Smooth muscle cell of the pulmonary artery (primary cell): ENCODE measurements around the gene MISP3. TPM values are rescaled to one million over a fixed set of nuclear protein-coding genes. Genes with fewer than 3 reads are reported as not detected.

Experiments
- total RNA-seq: library from RNA; depleted of rRNA; stranded (reverse); fragments of >200 nt; gene quantifications from 2 replicates; pipeline ENCODE4 v1.2.3, GENCODE V29; 2014

The MISP3 gene
- total RNA-seq: 0.89 and 1.6 TPM in 2 replicates

GRCh38 chr19:14072535-14073260 lies at the start of gene MISP3:
MISP3 (plus strand) TSS chr19:14072786; CDS start chr19:14073310, 524 bp downstream.

DNA sequence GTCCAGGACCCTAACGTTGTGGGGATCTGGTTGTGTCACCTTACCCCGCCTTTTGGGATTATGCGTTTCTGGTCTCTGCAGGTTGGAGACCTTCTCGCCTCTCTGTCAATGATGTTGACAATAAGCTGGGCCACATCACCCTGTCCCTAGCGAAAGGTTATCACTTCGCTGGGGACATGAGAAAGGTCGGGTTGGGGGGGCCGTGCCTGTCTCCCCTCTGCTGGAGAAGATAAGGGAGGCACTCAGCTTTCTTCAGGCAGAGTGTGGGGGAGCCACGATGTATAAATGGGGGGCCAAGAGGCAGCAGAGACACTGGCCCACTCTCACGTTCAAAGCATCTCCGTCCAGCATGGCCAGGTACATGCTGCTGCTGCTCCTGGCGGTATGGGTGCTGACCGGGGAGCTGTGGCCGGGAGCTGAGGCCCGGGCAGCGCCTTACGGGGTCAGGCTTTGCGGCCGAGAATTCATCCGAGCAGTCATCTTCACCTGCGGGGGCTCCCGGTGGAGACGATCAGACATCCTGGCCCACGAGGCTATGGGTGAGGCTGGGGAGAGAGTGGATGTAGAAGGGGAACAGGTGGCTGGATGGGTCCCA lies 44.6 kb upstream of the MISP3 start, which contains the start of gene RLN3:
Gene RLN3, plus strand, starts transcription at position 293 of the 595 bp plus-strand sequence. Its CDS starts 57 bp downstream, at position 350.

DNA sequence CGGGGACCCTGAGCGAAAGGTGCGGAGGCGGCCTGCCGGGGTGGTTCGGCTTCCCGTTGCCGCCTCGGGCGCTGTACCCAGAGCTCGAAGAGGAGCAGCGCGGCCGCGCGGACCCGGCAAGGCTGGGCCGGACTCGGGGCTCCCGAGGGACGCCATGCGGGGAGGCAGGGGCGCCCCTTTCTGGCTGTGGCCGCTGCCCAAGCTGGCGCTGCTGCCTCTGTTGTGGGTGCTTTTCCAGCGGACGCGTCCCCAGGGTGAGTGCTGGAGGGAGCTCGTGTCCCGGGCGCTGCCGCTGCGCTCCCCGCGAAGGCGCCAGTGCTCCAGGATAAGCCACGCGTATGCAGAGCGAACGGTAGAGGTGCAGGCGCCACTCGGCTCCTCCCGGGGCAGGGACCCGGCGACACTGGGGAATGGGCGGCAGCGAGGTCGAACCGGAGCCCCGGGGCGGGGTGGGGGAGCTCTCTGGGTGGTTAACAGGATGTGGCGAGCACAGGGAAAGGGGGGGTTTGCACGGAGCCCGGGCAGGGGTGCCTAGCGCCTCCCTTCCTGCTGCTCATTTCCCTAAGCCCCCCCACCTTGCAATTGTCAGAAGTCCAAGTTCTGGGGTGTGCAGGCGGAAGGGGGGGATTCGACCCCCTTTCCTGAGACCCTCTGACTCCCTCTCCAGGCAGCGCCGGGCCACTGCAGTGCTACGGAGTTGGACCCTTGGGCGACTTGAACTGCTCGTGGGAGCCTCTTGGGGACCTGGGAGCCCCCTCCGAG lies 40.7 kb upstream of the MISP3 start, which contains the start of gene IL27RA:
Gene IL27RA, plus strand, starts transcription at position 44 of the 762 bp plus-strand sequence. Its CDS starts 111 bp downstream, at position 155.

DNA sequence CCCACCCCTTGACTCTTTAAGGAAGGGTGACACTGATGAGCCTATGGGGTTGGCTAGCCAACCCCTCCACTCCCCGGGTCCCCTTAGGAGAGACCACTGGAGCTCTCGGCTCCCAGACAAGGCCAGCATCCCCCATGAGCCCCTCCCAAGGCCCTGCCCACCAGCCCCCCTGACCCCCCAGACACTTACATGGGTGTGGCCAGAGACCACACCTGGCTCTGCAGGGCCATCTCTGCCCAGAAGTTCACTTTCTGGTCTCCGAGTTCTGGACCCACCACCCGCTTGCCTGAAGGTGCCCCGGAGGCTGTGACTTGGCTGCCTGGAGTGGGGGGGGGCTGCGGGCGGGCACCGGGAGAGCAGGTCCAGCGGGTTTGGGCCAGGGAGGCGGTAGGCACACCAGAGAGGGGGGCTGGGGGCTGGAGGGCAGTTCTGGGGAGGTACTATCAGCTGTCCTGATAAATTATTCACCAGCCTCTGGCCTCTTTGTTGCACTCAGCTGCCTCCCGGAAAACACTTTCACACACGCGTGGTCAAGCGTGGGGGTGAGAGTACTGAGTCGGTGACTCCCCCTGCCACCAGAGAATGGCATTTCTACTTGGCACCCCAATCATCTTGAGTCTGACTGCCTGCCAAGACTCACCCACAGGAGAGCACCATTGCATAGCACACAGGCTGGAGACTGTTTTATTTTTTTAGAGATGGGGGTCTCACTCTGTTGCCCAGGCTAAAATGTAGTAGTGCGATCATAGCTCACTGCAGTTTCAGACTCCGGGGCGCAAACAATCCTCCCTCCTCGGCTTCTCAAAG lies 10.6 kb upstream of the MISP3 start, which contains the start of gene PALM3:
Gene PALM3, minus strand, starts transcription at position 326 of the 807 bp plus-strand sequence. Its CDS starts 96 bp downstream, at position 230.

GRCh38 chr19:14085309-14085995 lies 12.9 kb downstream of the MISP3 start, which contains the start of gene C19orf67:
C19orf67 (minus strand) TSS chr19:14085783; CDS start chr19:14085627, 156 bp downstream.

GRCh38 chr19:14090509-14091080 lies 18.0 kb downstream of the MISP3 start, which contains the start of gene SAMD1:
SAMD1 (minus strand) TSS chr19:14090751.

DNA sequence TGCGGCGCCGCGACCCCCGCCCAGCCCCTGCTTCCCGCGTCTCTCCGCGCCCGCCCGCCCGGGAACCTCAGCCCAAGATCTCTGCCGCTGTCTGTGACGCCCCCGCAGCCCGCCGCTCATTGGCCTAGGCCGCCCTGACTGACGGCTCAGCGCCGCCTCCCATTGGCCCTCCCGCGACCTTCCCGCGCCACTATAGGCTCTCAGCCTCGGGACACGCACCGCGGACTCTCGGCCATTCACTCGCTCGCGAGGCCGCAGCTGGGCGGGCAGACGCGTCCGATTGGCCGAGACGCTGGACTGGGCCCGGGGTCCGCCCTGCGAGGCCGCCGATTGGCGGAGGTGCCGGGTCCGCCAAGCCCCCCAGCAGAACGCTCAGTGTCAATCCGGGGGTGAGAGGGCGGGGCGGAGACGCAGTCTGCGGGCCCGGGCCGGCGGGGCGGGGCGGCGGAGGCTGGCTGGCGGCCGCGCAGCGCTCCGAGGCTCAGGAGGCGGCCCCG lies 45.1 kb downstream of the MISP3 start, which contains the start of gene PRKACA:
Gene PRKACA, minus strand, starts transcription at position 95 of the 497 bp plus-strand sequence. CDS start 215 bp downstream, outside the sequence.

Other genes with a start within 250 kb of the MISP3 start
- 0.33 TPM in 1 of 2 replicates, not detected in the other for gene NANOS3, start 195.7 kb upstream of the MISP3 start, total RNA-seq
- 0.65 and 0.99 TPM in 2 replicates for gene BRME1, start 166.7 kb upstream of the MISP3 start, total RNA-seq
- gene CC2D1A, start 166.6 kb upstream of the MISP3 start, total RNA-seq: 12.2 and 15.5 TPM in 2 replicates
- gene PODNL1, start 134.4 kb upstream of the MISP3 start, total RNA-seq: 3.2 and 5.9 TPM in 2 replicates
- 7.0 and 10.0 TPM in 2 replicates for gene DCAF15, start 120.3 kb upstream of the MISP3 start, total RNA-seq
- 6.6 and 8.0 TPM in 2 replicates for gene RFX1, start 66.5 kb upstream of the MISP3 start, total RNA-seq
- gene RLN3, start 44.6 kb upstream of the MISP3 start, total RNA-seq: not detected in 2 replicates
- gene IL27RA, start 41.0 kb upstream of the MISP3 start, total RNA-seq: 1.7 and 6.8 TPM in 2 replicates
- gene PALM3, start 10.7 kb upstream of the MISP3 start, total RNA-seq: 0.07 and 0.46 TPM in 2 replicates
- not detected in 2 replicates for gene C19orf67, start 13.0 kb downstream of the MISP3 start, total RNA-seq
- 22.2 and 38.2 TPM in 2 replicates for gene SAMD1, start 18.0 kb downstream of the MISP3 start, total RNA-seq
- gene PRKACA, start 45.0 kb downstream of the MISP3 start, total RNA-seq: 85.1 and 89.7 TPM in 2 replicates
- gene ASF1B, start 63.8 kb downstream of the MISP3 start, total RNA-seq: 2.0 and 2.8 TPM in 2 replicates
- gene ADGRL1, start 133.4 kb downstream of the MISP3 start, total RNA-seq: 5.9 TPM in 2 replicates